ENCODE results near the gene CHD9. TPM values are rescaled to one million over a fixed set of nuclear protein-coding genes. Genes with fewer than 3 reads are reported as not detected.

The CHD9 gene
- polyA plus RNA-seq, 3 donors, result 15.8 to 26.1 (median 22.5) TPM

GRCh38 chr16:53159781-53160436 lies 105.1 kb downstream of the CHD9 start:
- Histone ChIP-seq H4K20me1 (ENCODE audit: insufficient read depth, low read length) (peaks cover 7% of the 10 kb centered on the region), H3K4me3 (replicated peaks in 1 of 3; ENCODE audit: low read depth in 2 of 3, low read length in 3 of 3) (no peak overlapping the region), H3K27me3 (ENCODE audit: control insufficient read depth in 2 of 2, insufficient read depth in 2 of 2, low read length in 2 of 2) (no peaks in the 10 kb centered on the region), H3K4me1 (ENCODE audit: control insufficient read depth in 1 of 2, insufficient read depth in 2 of 2, low read length in 2 of 2) (no peaks in the 10 kb centered on the region), H3K27ac (ENCODE audit: low read depth in 1 of 2, low read length in 2 of 2) (no peak overlapping the region), H2AFZ (ENCODE audit: insufficient read depth, low read depth, low read length, poor library complexity, severe bottlenecking) (no peak overlapping the region), H3K9ac (ENCODE audit: insufficient read depth, low read length, poor library complexity, severe bottlenecking) (no peak overlapping the region), H3K9me3 (replicated peaks in 1 of 2; ENCODE audit: control insufficient read depth in 1 of 2, insufficient read depth in 1 of 2, low read length in 2 of 2) (no peaks in the 10 kb centered on the region), H3K79me2 (ENCODE audit: insufficient read depth, low read length) (peaks cover 17% of the 10 kb centered on the region), H3K36me3 (replicated peaks in 1 of 2; ENCODE audit: control insufficient read depth in 1 of 2, insufficient read depth in 2 of 2, low read length in 2 of 2) (peaks cover 19 to 37% of the 10 kb centered on the region in 2 donors), H3K4me2 (replicated peaks; ENCODE audit: extremely low read depth, low read length, poor library complexity, severe bottlenecking) (no peak overlapping the region)
- H3K4me1 Mint-ChIP-seq, result no peaks in the 10 kb centered on the region
- TF ChIP-seq, protein P1, sequence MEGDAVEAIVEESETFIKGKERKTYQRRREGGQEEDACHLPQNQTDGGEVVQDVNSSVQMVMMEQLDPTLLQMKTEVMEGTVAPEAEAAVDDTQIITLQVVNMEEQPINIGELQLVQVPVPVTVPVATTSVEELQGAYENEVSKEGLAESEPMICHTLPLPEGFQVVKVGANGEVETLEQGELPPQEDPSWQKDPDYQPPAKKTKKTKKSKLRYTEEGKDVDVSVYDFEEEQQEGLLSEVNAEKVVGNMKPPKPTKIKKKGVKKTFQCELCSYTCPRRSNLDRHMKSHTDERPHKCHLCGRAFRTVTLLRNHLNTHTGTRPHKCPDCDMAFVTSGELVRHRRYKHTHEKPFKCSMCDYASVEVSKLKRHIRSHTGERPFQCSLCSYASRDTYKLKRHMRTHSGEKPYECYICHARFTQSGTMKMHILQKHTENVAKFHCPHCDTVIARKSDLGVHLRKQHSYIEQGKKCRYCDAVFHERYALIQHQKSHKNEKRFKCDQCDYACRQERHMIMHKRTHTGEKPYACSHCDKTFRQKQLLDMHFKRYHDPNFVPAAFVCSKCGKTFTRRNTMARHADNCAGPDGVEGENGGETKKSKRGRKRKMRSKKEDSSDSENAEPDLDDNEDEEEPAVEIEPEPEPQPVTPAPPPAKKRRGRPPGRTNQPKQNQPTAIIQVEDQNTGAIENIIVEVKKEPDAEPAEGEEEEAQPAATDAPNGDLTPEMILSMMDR (IDR thresholded peaks at IDR 0.05), result peak; percentile 84
- DNase-seq, result peak; percentile 39 to 59 (median 54)
- H3K27me3 Mint-ChIP-seq (ENCODE audit: low read depth in 3 of 3), result no peaks in the 10 kb centered on the region
- intact Hi-C loops (cut with micrococcal nuclease), result loop anchor here in 1 of 2 donors (5.0 kb wide), 1 partner anchor 103 kb away; no protein-coding TSS in a partner anchor
- H3K36me3 Mint-ChIP-seq, result peaks cover 28 to 47% of the 10 kb centered on the region in 2 donors
- 100% methylated on average over 2 of the region's 6 CpGs for WGBS (ENCODE audit: insufficient coverage)
- no peaks in the 10 kb centered on the region for H3K9me3 Mint-ChIP-seq
- H3K4me3 Mint-ChIP-seq, result no peak overlapping the region
- peak overlapping the region in 3 of 7 donors; percentile 8 to 54 (median 32) for H3K27ac Mint-ChIP-seq

- TF ChIP-seq, protein P1 (IDR thresholded peaks at IDR 0.05), result no peak
- H3K36me3 ChIP-seq (replicated peaks in 1 of 2; ENCODE audit: control insufficient read depth in 1 of 2, insufficient read depth in 2 of 2, low read length in 2 of 2), result peaks cover 2 to 9% of the 10 kb centered on the region in 2 donors
- Mint-ChIP-seq H3K4me1 (peaks cover 5% of the 10 kb centered on the region), H3K9me3 (no peaks in the 10 kb centered on the region), H3K36me3 (peaks cover 9 to 27% of the 10 kb centered on the region in 2 donors), H3K4me3 (no peak overlapping the region), H3K27ac (peak overlapping the region in 1 of 7 donors; percentile 33), H3K27me3 (ENCODE audit: low read depth in 3 of 3) (no peaks in the 10 kb centered on the region)
- DNase-seq, result no peak
- H3K27ac ChIP-seq (ENCODE audit: low read depth in 1 of 2, low read length in 2 of 2), result no peak overlapping the region
- H3K4me1 ChIP-seq (ENCODE audit: control insufficient read depth in 1 of 2, insufficient read depth in 2 of 2, low read length in 2 of 2), result no peaks in the 10 kb centered on the region
- H3K4me3 ChIP-seq (replicated peaks in 1 of 3; ENCODE audit: low read depth in 2 of 3, low read length in 3 of 3), result no peak overlapping the region
- H2AFZ ChIP-seq (ENCODE audit: insufficient read depth, low read depth, low read length, poor library complexity, severe bottlenecking), result no peak overlapping the region
- H3K9me3 ChIP-seq (replicated peaks in 1 of 2; ENCODE audit: control insufficient read depth in 1 of 2, insufficient read depth in 1 of 2, low read length in 2 of 2), result no peaks in the 10 kb centered on the region
- no peak overlapping the region for H3K9ac ChIP-seq (ENCODE audit: insufficient read depth, low read length, poor library complexity, severe bottlenecking)
- intact Hi-C loops (cut with micrococcal nuclease), result no loop called here
- no peak overlapping the region for H3K4me2 ChIP-seq (replicated peaks; ENCODE audit: extremely low read depth, low read length, poor library complexity, severe bottlenecking)
- H3K27me3 ChIP-seq (ENCODE audit: control insufficient read depth in 2 of 2, insufficient read depth in 2 of 2, low read length in 2 of 2), result no peaks in the 10 kb centered on the region
- H4K20me1 ChIP-seq (ENCODE audit: insufficient read depth, low read length), result peaks cover 11% of the 10 kb centered on the region
- H3K79me2 ChIP-seq (ENCODE audit: insufficient read depth, low read length), result peaks cover 18% of the 10 kb centered on the region
Measured at GRCh38 chr16:53166099-53166498, 111.3 kb downstream of the CHD9 start.
